Measurements from ENCODE around the gene ENPP7. TPM values are rescaled to one million over a fixed set of nuclear protein-coding genes. Genes with fewer than 3 reads are reported as not detected.

The ENPP7 gene
- total RNA-seq, 4 donors from 2014 or later = not detected

DNA sequence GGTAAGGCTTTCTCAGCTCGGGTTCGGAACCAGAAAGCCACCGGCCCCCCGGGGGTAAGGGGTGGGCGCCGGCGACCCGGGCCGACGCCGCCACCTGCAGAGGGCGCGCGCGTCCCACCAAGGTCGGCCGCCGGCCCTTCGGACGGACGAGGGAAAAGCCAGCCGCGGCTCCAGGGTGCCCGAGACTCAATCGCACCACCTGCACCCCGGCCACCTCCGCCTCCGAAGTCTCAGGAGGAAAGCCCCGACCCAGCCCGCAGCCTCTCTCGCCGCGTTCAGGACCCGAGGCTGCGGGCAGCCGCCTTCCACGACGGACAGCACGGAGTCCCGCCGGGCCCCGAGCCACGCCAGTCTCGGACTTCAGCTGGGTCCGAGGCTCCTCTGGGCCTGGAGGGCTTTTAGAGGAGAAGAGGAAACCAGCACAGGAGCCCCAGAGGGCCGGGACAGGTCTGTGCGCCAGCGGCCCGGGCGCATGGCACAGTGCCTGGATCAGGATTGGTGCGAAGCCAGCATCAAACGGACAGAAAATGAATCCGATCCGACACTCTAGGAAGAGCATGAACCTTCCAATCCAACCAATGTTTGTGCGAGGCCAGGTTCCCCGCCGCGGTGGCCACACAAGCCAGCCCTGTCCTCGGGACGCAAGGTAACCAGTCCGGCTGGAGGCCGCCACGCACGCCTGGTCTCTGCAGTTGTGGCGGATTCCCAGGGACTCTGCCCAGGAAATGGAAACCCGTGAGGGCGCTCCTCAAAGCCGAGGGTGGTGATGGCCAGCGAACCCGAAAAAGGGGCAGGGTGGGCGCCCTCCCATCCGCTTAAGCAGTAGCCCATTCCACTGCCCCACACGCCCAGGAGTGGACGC is 59.4 kb downstream of the ENPP7 start:
- no peak for ATAC-seq (ENCODE audit: low FRiP score)
- no peak for DNase-seq (ENCODE audit: low spot score)
- TF ChIP-seq, protein P1, sequence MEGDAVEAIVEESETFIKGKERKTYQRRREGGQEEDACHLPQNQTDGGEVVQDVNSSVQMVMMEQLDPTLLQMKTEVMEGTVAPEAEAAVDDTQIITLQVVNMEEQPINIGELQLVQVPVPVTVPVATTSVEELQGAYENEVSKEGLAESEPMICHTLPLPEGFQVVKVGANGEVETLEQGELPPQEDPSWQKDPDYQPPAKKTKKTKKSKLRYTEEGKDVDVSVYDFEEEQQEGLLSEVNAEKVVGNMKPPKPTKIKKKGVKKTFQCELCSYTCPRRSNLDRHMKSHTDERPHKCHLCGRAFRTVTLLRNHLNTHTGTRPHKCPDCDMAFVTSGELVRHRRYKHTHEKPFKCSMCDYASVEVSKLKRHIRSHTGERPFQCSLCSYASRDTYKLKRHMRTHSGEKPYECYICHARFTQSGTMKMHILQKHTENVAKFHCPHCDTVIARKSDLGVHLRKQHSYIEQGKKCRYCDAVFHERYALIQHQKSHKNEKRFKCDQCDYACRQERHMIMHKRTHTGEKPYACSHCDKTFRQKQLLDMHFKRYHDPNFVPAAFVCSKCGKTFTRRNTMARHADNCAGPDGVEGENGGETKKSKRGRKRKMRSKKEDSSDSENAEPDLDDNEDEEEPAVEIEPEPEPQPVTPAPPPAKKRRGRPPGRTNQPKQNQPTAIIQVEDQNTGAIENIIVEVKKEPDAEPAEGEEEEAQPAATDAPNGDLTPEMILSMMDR (IDR thresholded peaks at IDR 0.05) = peak in 2 of 3 donors; percentile 46 to 48

DNA sequence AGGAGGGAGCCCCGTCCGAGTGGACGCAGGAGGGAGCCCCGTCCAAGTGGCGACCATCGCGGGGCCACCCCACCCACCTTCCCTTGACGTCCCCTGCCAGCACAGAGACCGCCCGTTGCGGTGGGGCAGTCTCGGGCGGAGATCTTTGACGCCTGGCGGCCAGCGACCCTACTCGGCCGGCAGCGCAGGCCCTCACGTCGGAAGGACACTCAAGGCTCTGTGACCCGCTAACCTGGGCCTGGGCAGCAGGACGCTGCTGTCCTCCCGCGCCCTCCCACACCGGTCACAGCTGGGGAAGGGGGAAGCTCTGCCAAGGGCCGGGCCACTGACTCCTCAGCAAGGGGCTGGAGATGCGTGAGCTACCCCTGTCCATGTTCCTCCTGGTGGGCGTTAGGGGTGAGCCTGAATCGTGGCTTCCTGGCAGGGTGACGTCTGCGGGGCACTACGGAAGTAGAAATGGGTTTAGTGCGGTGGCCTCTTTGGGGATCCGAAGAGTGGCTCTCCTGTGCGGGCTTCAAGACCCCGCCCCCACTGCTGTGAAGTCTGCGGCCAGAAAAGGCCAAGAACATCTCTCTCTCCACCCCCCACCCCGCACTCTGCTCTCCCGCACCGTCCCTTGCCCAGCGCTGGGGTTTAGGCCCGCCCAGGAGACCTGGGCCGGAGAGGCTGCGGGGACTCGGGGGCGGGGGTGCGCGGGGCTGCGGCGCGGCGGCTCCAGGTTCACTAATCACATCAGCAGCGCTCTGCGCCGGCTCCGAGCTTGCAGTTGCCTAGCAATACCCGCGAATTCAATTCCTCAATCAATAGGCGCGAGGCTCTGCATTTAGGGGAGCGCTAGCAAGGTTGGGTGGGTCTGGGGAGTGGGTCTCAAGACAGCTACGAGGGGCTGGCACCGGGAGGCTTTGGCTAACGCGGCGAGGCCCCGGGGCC is 60.3 kb downstream of the ENPP7 start:
- ATAC-seq (ENCODE audit: low FRiP score) = no peak

DNA sequence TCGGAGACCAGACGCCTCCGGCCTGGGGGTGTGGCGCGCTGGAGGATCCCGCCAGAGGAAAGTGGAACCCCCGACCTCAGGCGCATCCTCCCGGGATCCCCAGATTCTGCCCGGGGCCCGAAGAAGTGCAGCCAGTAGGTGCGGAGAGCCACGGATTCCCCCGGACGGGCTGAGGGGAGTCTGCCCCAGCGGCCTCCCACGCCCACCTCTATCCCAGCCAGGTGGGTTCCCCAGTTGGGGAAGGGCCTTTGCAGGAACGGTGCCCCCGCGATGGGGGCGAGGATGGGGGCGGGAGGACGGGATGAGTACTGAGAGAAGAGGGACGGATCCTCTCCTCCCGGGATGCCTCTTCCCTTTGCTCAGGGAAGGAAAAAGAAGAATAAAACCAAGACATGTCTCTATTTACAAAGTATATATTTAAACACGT is 61.0 kb downstream of the ENPP7 start:
- DNase-seq (ENCODE audit: low spot score) (no peak), ATAC-seq (ENCODE audit: low FRiP score) (no peak)
- TF ChIP-seq, protein P1 (IDR thresholded peaks at IDR 0.05) = no peak

More for the DNA sequence above, 60.3 kb downstream of the ENPP7 start:
- TF ChIP-seq, protein P1 (IDR thresholded peaks at IDR 0.05) = no peak
- DNase-seq (ENCODE audit: low spot score) = no peak

Small RNA genes lying within 50 kb of the gene (small RNA-seq; reads per million reads assigned to genes)
- not detected for gene MIR4739

Other genes with a start within 250 kb of the ENPP7 start
- not detected for gene RBFOX3, start 119.9 kb upstream of the ENPP7 start, total RNA-seq
- 1 to 10 TPM in 2 of 4 donors, under 1 TPM in 2; 0.28 to 5.2 (median 1.5) TPM for gene CBX2, start 47.2 kb downstream of the ENPP7 start, total RNA-seq
- gene CBX8, start 66.1 kb downstream of the ENPP7 start, total RNA-seq = 1 to 10 TPM in 2 of 4 donors, under 1 TPM in 2; 0.88 to 2.2 (median 1.2) TPM
- 10 to 100 TPM in 2 of 4 donors, 1 to 10 TPM in 2; 5.5 to 16.6 (median 10.6) TPM for gene CBX4, start 108.5 kb downstream of the ENPP7 start, total RNA-seq

All from omental fat pad (tissue), 4 donors.